ENCODE results near the gene ENPP6. TPM values are rescaled to one million over a fixed set of nuclear protein-coding genes. Genes with fewer than 3 reads are reported as not detected.
A peak's percentile ranks its signal among the peaks of the same experiment; 100 is the strongest.

Gene ENPP6
- total and polyA plus RNA-seq, 2 of the 13 experiments (the other 11 are each of a cell fraction or from before 2014, with no cell fraction given): not detected

- no peak for TF ChIP-seq ZNF781 (CRISPR knock-in tag; IDR thresholded peaks at IDR 0.05; ENCODE audit: borderline replicate concordance, not compliant biosample characterization)
- TF ChIP-seq THAP8 (CRISPR knock-in tag; IDR thresholded peaks at IDR 0.05; ENCODE audit: borderline replicate concordance): no peak
- no peak for TF ChIP-seq SP4 (CRISPR knock-in tag; IDR thresholded peaks at IDR 0.05)
- no peak for TF ChIP-seq ZNF883 (CRISPR knock-in tag; IDR thresholded peaks at IDR 0.05; ENCODE audit: not compliant biosample characterization)
- TF ChIP-seq MAX (IDR thresholded peaks at IDR 0.05): 0 out of 2 replicates have a peak, but pooled peaks have one; percentile 11
- no peak for TF ChIP-seq ZNF263 (CRISPR knock-in tag; IDR thresholded peaks at IDR 0.05)
- peak; percentile 73 for TF ChIP-seq HHEX (CRISPR knock-in tag; IDR thresholded peaks at IDR 0.05)
- TF ChIP-seq ZBTB49 (CRISPR knock-in tag; IDR thresholded peaks at IDR 0.05; ENCODE audit: borderline replicate concordance): no peak
- no peak for TF ChIP-seq KDM3A (CRISPR knock-in tag; IDR thresholded peaks at IDR 0.05; ENCODE audit: low read depth)
- no peak for TF ChIP-seq ZNF343 (CRISPR knock-in tag; IDR thresholded peaks at IDR 0.05)
- TF ChIP-seq RARG (CRISPR knock-in tag; IDR thresholded peaks at IDR 0.05; ENCODE audit: low read depth): no peak
- TF ChIP-seq PREB (CRISPR knock-in tag; IDR thresholded peaks at IDR 0.05): no peak
- TF ChIP-seq GMEB1 (CRISPR knock-in tag; IDR thresholded peaks at IDR 0.05; ENCODE audit: borderline replicate concordance): no peak; the same call in 1 of the 2 replicates
- no peak for TF ChIP-seq ZSCAN21 (CRISPR knock-in tag; IDR thresholded peaks at IDR 0.05; ENCODE audit: borderline replicate concordance)
- TF ChIP-seq ZBTB39 (CRISPR knock-in tag; IDR thresholded peaks at IDR 0.05): no peak
- no peak; the same call in 1 of the 2 replicates for TF ChIP-seq ZNF431 (CRISPR knock-in tag; IDR thresholded peaks at IDR 0.05; ENCODE audit: borderline replicate concordance, low read depth)
- TF ChIP-seq REL (CRISPR knock-in tag; conservative IDR thresholded peaks at IDR 0.05): no peak
- no peak for TF ChIP-seq SSRP1 (CRISPR knock-in tag; IDR thresholded peaks at IDR 0.05)
- no peak for TF ChIP-seq ZNF704 (CRISPR knock-in tag; IDR thresholded peaks at IDR 0.05; ENCODE audit: borderline replicate concordance)
- TF ChIP-seq MIER2 (CRISPR knock-in tag; IDR thresholded peaks at IDR 0.05): peak; percentile 28; the same call in 1 of the 2 replicates
Observed at GRCh38 chr4:184104419-184105101, 113.1 kb downstream of the ENPP6 start (continued).

Data from HepG2 (cell line).